H4 (cell line): Measurements from ENCODE around the gene ZNF593OS. TPM values are rescaled to one million over a fixed set of nuclear protein-coding genes. Genes with fewer than 3 reads are reported as not detected.

Source experiments
- DNase-seq: peaks from one replicate; pipeline ENCODE4 v3.0.0-alpha.2; 2015; ENCODE audit warnings: low spot score
- total RNA-seq: library from RNA; depleted of rRNA; stranded (reverse); fragments of >200 nt; shearing (Covaris generic); gene quantifications from 2 replicates; pipeline ENCODE4 v1.2.3, GENCODE V29; 2014

ZNF593OS gene
- total RNA-seq, 1 experiment from 2014 or later, result not detected

- no peak for DNase-seq
Observed at GRCh38 chr1:26184086-26184485, 12.5 kb upstream of the ZNF593OS start.

- no peak for DNase-seq
Observed at GRCh38 chr1:26182383-26182696, 10.7 kb upstream of the ZNF593OS start.

GRCh38 chr1:26181586-26182382 is 10.2 kb upstream of the ZNF593OS start:
- no peak for DNase-seq

GRCh38 chr1:26180010-26180506 is 8.4 kb upstream of the ZNF593OS start:
- no peak for DNase-seq

GRCh38 chr1:26177182-26177684 is 5.6 kb upstream of the ZNF593OS start, which contains the start of gene CNKSR1:
TSS of gene CNKSR1 (plus strand) at chr1:26177491. CDS start at chr1:26177548, 57 bp downstream.
- DNase-seq, result no peak

- DNase-seq, result no peak
Observed at GRCh38 chr1:26175346-26175745, 3.7 kb upstream of the ZNF593OS start.

GRCh38 chr1:26170472-26170821 is 1.2 kb downstream of the ZNF593OS start:
- no peak for DNase-seq

- DNase-seq, result peak; percentile 91
Observed at GRCh38 chr1:26169669-26170471, 1.8 kb downstream of the ZNF593OS start, which contains the start of gene ZNF593. TSS of gene ZNF593 (plus strand) at chr1:26169908. CDS start at chr1:26169984, 76 bp downstream.

GRCh38 chr1:26169198-26169554 is 2.5 kb downstream of the ZNF593OS start:
- no peak for DNase-seq

GRCh38 chr1:26168410-26169197 is 3.0 kb downstream of the ZNF593OS start, which contains the start of gene C1orf232:
TSS of gene C1orf232 (minus strand) at chr1:26168963. CDS start at chr1:26168499, 464 bp downstream.
- DNase-seq, result no peak

- DNase-seq, result no peak
Observed at GRCh38 chr1:26166719-26167281, 4.8 kb downstream of the ZNF593OS start.

GRCh38 chr1:26164861-26165842 is 6.5 kb downstream of the ZNF593OS start:
- DNase-seq, result no peak

GRCh38 chr1:26164036-26164860 is 7.4 kb downstream of the ZNF593OS start:
- no peak for DNase-seq

- no peak for DNase-seq
Observed at GRCh38 chr1:26163684-26164035, 8.0 kb downstream of the ZNF593OS start.

- no peak for DNase-seq
Observed at GRCh38 chr1:26162220-26162709, 9.4 kb downstream of the ZNF593OS start.

- no peak for DNase-seq
Observed at GRCh38 chr1:26161415-26162219, 10.0 kb downstream of the ZNF593OS start.

- DNase-seq, result no peak
Observed at GRCh38 chr1:26160527-26161414, 10.9 kb downstream of the ZNF593OS start.
